Measurements from ENCODE around the gene PACRG.

PACRG gene

GRCh38 chr6:162711376-162711775 is 16.4 kb upstream of the PACRG start:
- no peak for DNase-seq

GRCh38 chr6:162712694-162713093 is 15.1 kb upstream of the PACRG start:
- DNase-seq = no peak

- no peak for DNase-seq
Observed at GRCh38 chr6:162713974-162714780, 13.6 kb upstream of the PACRG start.

- no peak for DNase-seq
Observed at GRCh38 chr6:162715601-162716000, 12.2 kb upstream of the PACRG start.

GRCh38 chr6:162719528-162719927 is 8.2 kb upstream of the PACRG start:
- no peak for DNase-seq

GRCh38 chr6:162721404-162721687 is 6.4 kb upstream of the PACRG start:
- DNase-seq = no peak

GRCh38 chr6:162722226-162722625 is 5.5 kb upstream of the PACRG start:
- no peak for DNase-seq

GRCh38 chr6:162722633-162723032 is 5.1 kb upstream of the PACRG start:
- no peak for DNase-seq

GRCh38 chr6:162726947-162727321 is 840 bp upstream of the PACRG start:
- DNase-seq = no peak

GRCh38 chr6:162728197-162728596 is 423 bp downstream of the PACRG start:
- DNase-seq = peak; percentile 28

- DNase-seq = no peak
Observed at GRCh38 chr6:162728706-162729105, 932 bp downstream of the PACRG start.

GRCh38 chr6:162730502-162730901 is 2.7 kb downstream of the PACRG start:
- no peak for DNase-seq

GRCh38 chr6:162733489-162733888 is 5.7 kb downstream of the PACRG start:
- no peak for DNase-seq

GRCh38 chr6:162736961-162737360 is 9.2 kb downstream of the PACRG start:
- DNase-seq = no peak

GRCh38 chr6:162750776-162751175 is 23.0 kb downstream of the PACRG start:
- peak; percentile 3 for DNase-seq

GRCh38 chr6:162751211-162751859 is 23.6 kb downstream of the PACRG start:
- no peak for DNase-seq

- DNase-seq = no peak
Observed at GRCh38 chr6:162753775-162754174, 26.0 kb downstream of the PACRG start.

- DNase-seq = no peak
Observed at GRCh38 chr6:162770136-162770535, 42.4 kb downstream of the PACRG start.

- no peak for DNase-seq
Observed at GRCh38 chr6:162770955-162771354, 43.2 kb downstream of the PACRG start.

- no peak for DNase-seq
Observed at GRCh38 chr6:162772466-162772865, 44.7 kb downstream of the PACRG start.

- no peak for DNase-seq
Observed at GRCh38 chr6:162773996-162774395, 46.2 kb downstream of the PACRG start.

- no peak for DNase-seq
Observed at GRCh38 chr6:162777091-162777490, 49.3 kb downstream of the PACRG start.

GRCh38 chr6:162778603-162779002 is 50.8 kb downstream of the PACRG start:
- DNase-seq = no peak

GRCh38 chr6:162785632-162786242 is 58.0 kb downstream of the PACRG start:
- no peak for DNase-seq

Measured in T1000 (cell line).